Heart left ventricle (tissue), 16 donors: ENCODE data around the gene NCKAP1. TPM values are rescaled to one million over a fixed set of nuclear protein-coding genes. Genes with fewer than 3 reads are reported as not detected.

Source experiments
- ATAC-seq, 4 donors: fragments of 200-7000 bp; cut with Tn5 transposase; one replicate each; pipeline ENCODE4 v1.9.1; 2020 to 2022; ENCODE audit warnings: moderate library complexity in 4 of 4, mild to moderate bottlenecking in 3 of 4, moderate number of reproducible peaks in 1 of 4
- DNase-seq, 5 donors: peaks; one replicate each; pipeline ENCODE4 v3.0.0-alpha.2; 2020
- H3K27ac ChIP-seq, 12 donors: fragments of 200-600 bp; sonication (generic) in 4 of 12; one replicate each; pipeline versions ENCODE4 v1.5.0 to v1.8.0; 2016 to 2022; ENCODE audit warnings: mild to moderate bottlenecking in 2 of 12
- H3K27me3 ChIP-seq, 9 donors: fragments of 200-600 bp; sonication (generic) in 2 of 9; one replicate each; pipeline versions ENCODE4 v1.5.1 to v1.8.0; 2016 to 2022; ENCODE audit warnings: mild to moderate bottlenecking in 3 of 9
- H3K36me3 ChIP-seq, 9 donors: fragments of 200-600 bp; sonication (generic) in 2 of 9; one replicate each; pipeline versions ENCODE4 v1.5.0 to v1.8.0; 2018 to 2022; ENCODE audit warnings: mild to moderate bottlenecking in 2 of 9
- H3K4me1 ChIP-seq, 12 donors: fragments of 200-600 bp; sonication (generic) in 4 of 12; one replicate each; pipeline versions ENCODE4 v1.5.0 to v1.8.0; 2016 to 2022; ENCODE audit warnings: mild to moderate bottlenecking in 3 of 12
- H3K4me3 ChIP-seq, 12 donors: fragments of 200-600 bp; sonication (generic) in 4 of 12; one replicate each; pipeline versions ENCODE4 v1.5.0 to v1.8.0; 2017 to 2022; ENCODE audit warnings: mild to moderate bottlenecking in 9 of 12, moderate library complexity in 4 of 12
- H3K9me3 ChIP-seq, 12 donors: fragments of 200-600 bp; sonication (generic) in 4 of 12; one replicate each; pipeline versions ENCODE4 v1.5.0 to v1.8.0; 2016 to 2022; ENCODE audit warnings: mild to moderate bottlenecking in 1 of 12
- CTCF ChIP-seq, 12 donors: fragments of 200-600 bp; sonication (generic) in 4 of 12; IDR thresholded peaks; one replicate each; pipeline versions ENCODE4 v1.5.0 to v1.8.0; 2018 to 2022; ENCODE audit warnings: antibody characterized with exemption in 12 of 12, mild to moderate bottlenecking in 5 of 12
- POLR2A ChIP-seq, 2 donors: fragments of 450-650 bp; IDR thresholded peaks; one replicate each; pipeline ENCODE4 v1.6.1; 2017; ENCODE audit warnings: antibody characterized with exemption in 2 of 2, mild to moderate bottlenecking in 2 of 2, moderate library complexity in 2 of 2
- WGBS, 4 donors: extraction: QIAGEN DNeasy Blood & Tissue Kit in 2 of 4; methylation state at CpG; one replicate each; pipeline versions ENCODE4 v1.1.5 to v1.1.7; 2013 to 2018; 5-methylcytosine and 5-hydroxymethylcytosine counted together
- intact Hi-C, 10 donors: fragments of 100-400 bp; cut with DNase I; formaldehyde crosslinking; loops; one replicate each; pipeline versions ENCODE4 v1.11.1 to v1.14.2; 2022
- polyA plus RNA-seq, 2 donors: library from polyadenylated mRNA; stranded (reverse); fragments of 200-250 nt; gene quantifications; one replicate each; pipeline ENCODE4 v1.2.3, GENCODE V29; 2013
- total RNA-seq, 9 donors: library from RNA; depleted of rRNA in 2 of 9; stranded (reverse); fragments of >200 nt in 2 of 9; fragmentation: NEBNext Ultra II Directional in 3 of 9; extraction: Animal tissue kit (Norgen Biotek cat#: 25700) in 3 of 9; gene quantifications; one replicate each; pipeline versions ENCODE4 v1.1.0 to v1.2.4, GENCODE V29; 2016 to 2023
- donor health status: ischemic (EF 13 %, LVEDD 7.1; RV severe dilation, severe dysfunction).
- donor health status: healthy with polysubstance abuse.
- donor health status: DM: no; HTN: yes; CAD: no.
- donor health status: DM: no; HTN: no; CAD: no.
- donor health status: ischemic (EF 25% LVEDD 6.9; RV normal size, moderate dysfunction).
- donor health status: ischemic (EF 25% LVEDD 5.7; RV mildly dilated, moderate dysfunction).
- donor health status: healthy.
- donor health status: DM: yes; HTN: yes; CAD: no.
- donor health status: ischemic (EF 35%, LVEDD 5.7; RV mildly dilated, moderate dysfunction).
- donor health status: nonischemic (EF 11% LVEDD 7.7; RV severe dilation, severe dysfunction).
- donor health status: DM: yes; HTN: yes; CAD: no.
- donor health status: PGD.
- donor health status: ischemic (EF 29% LVEDD 5.4; RV normal size, mild dysfunction).
- donor health status: nonischemic (EF 23%, LVEDD 6.1; RV moderate dilation, normal function).

The NCKAP1 gene
- total and polyA plus RNA-seq, 11 donors, result 33.5 to 168 (median 138) TPM

GRCh38 chr2:183070942-183071844 lies 32.9 kb upstream of the NCKAP1 start:
- Histone ChIP-seq H3K4me1 (no peaks in the 10 kb centered on the region), H3K27me3 (peaks cover 0 to 5% (median 0%) of the 10 kb centered on the region in 9 donors), H3K9me3 (no peaks in the 10 kb centered on the region), H3K4me3 (no peak overlapping the region), H3K27ac (no peak overlapping the region), H3K36me3 (no peaks in the 10 kb centered on the region)
- intact Hi-C loops, result no loop called here
- 58 to 81% (median 68%) methylated on average over 19 to 34 of the region's 34 CpGs for WGBS, 4 donors
- DNase-seq (peak in 2 of 5 donors; percentile 44 to 45), ATAC-seq (peak in 1 of 4 donors; percentile 44)
- peak; percentile 14 to 65 (median 40) for TF ChIP-seq CTCF (IDR thresholded peaks at IDR 0.05)
- TF ChIP-seq POLR2A (IDR thresholded peaks at IDR 0.05), result no peak

- H3K36me3 ChIP-seq, result no peaks in the 10 kb centered on the region
- DNase-seq (no peak), ATAC-seq (no peak)
- no peak for TF ChIP-seq CTCF (IDR thresholded peaks at IDR 0.05)
- TF ChIP-seq POLR2A (IDR thresholded peaks at IDR 0.05), result no peak
- H3K27me3 ChIP-seq, result peaks cover 0 to 9% (median 0%) of the 10 kb centered on the region in 9 donors
- WGBS, 4 donors, result 50 to 100% (median 93%) methylated on average over 1 to 2 of the region's 2 CpGs
- intact Hi-C loops, result no loop called here
- no peaks in the 10 kb centered on the region for H3K9me3 ChIP-seq
- H3K4me1 ChIP-seq, result no peaks in the 10 kb centered on the region
- H3K4me3 ChIP-seq, result no peak overlapping the region
- no peak overlapping the region for H3K27ac ChIP-seq
Measured at GRCh38 chr2:183069174-183069573, 30.9 kb upstream of the NCKAP1 start.

GRCh38 chr2:183068561-183068960 lies 30.3 kb upstream of the NCKAP1 start:
- 71 to 94% (median 81%) methylated on average over 2 to 3 of the region's 3 CpGs for WGBS, 4 donors
- DNase-seq (no peak), ATAC-seq (no peak)
- H3K36me3 ChIP-seq, result no peaks in the 10 kb centered on the region
- TF ChIP-seq POLR2A (IDR thresholded peaks at IDR 0.05), result no peak
- TF ChIP-seq CTCF (IDR thresholded peaks at IDR 0.05), result no peak
- no peaks in the 10 kb centered on the region for H3K4me1 ChIP-seq
- H3K27ac ChIP-seq, result no peak overlapping the region
- H3K27me3 ChIP-seq, result peaks cover 0 to 9% (median 0%) of the 10 kb centered on the region in 9 donors
- no peaks in the 10 kb centered on the region for H3K9me3 ChIP-seq
- H3K4me3 ChIP-seq, result no peak overlapping the region
- intact Hi-C loops, result no loop called here

- no peak overlapping the region for H3K27ac ChIP-seq
- intact Hi-C loops, result no loop called here
- TF ChIP-seq CTCF (IDR thresholded peaks at IDR 0.05), result no peak
- no peak for TF ChIP-seq POLR2A (IDR thresholded peaks at IDR 0.05)
- no peak for DNase-seq
- H3K4me1 ChIP-seq, result no peaks in the 10 kb centered on the region
- peaks cover 0 to 9% (median 0%) of the 10 kb centered on the region in 9 donors for H3K27me3 ChIP-seq
- WGBS, 4 donors, result 24 to 34% (median 26%) methylated on average over 2 of the region's 2 CpGs
- ATAC-seq, result no peak
- H3K4me3 ChIP-seq, result no peak overlapping the region
- no peaks in the 10 kb centered on the region for H3K36me3 ChIP-seq
- H3K9me3 ChIP-seq, result no peaks in the 10 kb centered on the region
Measured at GRCh38 chr2:183063083-183063482, 24.8 kb upstream of the NCKAP1 start.
